ENCODE data around the gene IDH1.

GRCh38 chr2:208239770-208240493, 14.9 kb downstream of the IDH1 start:
- no peak for TF ChIP-seq CTCF (IDR thresholded peaks at IDR 0.05)
- no peak for TF ChIP-seq POLR2AphosphoS5 (IDR thresholded peaks at IDR 0.05)
- TF ChIP-seq POLR2A (IDR thresholded peaks at IDR 0.05): no peak
- TF ChIP-seq EP300 (IDR thresholded peaks at IDR 0.05): no peak
